Thyroid gland (tissue), 4 donors: ENCODE data around the gene TCF3. TPM values are rescaled to one million over a fixed set of nuclear protein-coding genes. Genes with fewer than 3 reads are reported as not detected.

Experiments used
- DNase-seq, 2 donors: peaks; one replicate each; pipeline ENCODE4 v3.0.0-alpha.2; 2019
- H3K27ac ChIP-seq, 3 donors: fragments of 200-600 bp; sonication (generic); 1 replicate in 2 of 3; 2 replicates in 1 of 3; pipeline ENCODE4 v1.5.1; 2016 to 2019; ENCODE audit warnings: mild to moderate bottlenecking in 1 of 3, moderate library complexity in 1 of 3
- H3K27me3 ChIP-seq: fragments of 200-600 bp; sonication (generic); one replicate; pipeline ENCODE4 v1.5.1; 2019
- H3K36me3 ChIP-seq, 2 donors: fragments of 200-600 bp; sonication (generic); one replicate each; pipeline ENCODE4 v1.5.1; 2016 to 2019
- H3K4me1 ChIP-seq, 2 donors: fragments of 200-600 bp; sonication (generic); one replicate each; pipeline ENCODE4 v1.5.1; 2017 to 2019
- H3K4me3 ChIP-seq, 3 donors: fragments of 200-600 bp; sonication (generic); replicated peaks in 1 of 3; 1 replicate in 2 of 3; 2 replicates in 1 of 3; pipeline ENCODE4 v1.5.1; 2016; ENCODE audit warnings: mild to moderate bottlenecking in 1 of 3
- H3K9me3 ChIP-seq: fragments of 200-600 bp; sonication (generic); one replicate; pipeline ENCODE4 v1.5.1; 2017
- CTCF ChIP-seq, 6 experiments: fragments of 200-600 bp in 3 of 6; fragments of 450-650 bp in 3 of 6; sonication (generic) in 3 of 6; IDR thresholded peaks; one replicate each; pipeline ENCODE4 v1.5.1; 2016 to 2019; ENCODE audit warnings: antibody characterized with exemption in 6 of 6, mild to moderate bottlenecking in 2 of 6, inconsistent platforms in 1 of 6, moderate library complexity in 1 of 6
- POLR2A ChIP-seq, 2 donors: fragments of 450-650 bp; IDR thresholded peaks; one replicate each; pipeline ENCODE4 v1.6.1; 2017; ENCODE audit warnings: antibody characterized with exemption in 2 of 2, mild to moderate bottlenecking in 2 of 2, moderate library complexity in 1 of 2
- WGBS, 2 donors: methylation state at CpG; one replicate each; pipeline ENCODE4 v1.1.5; 2017; 5-methylcytosine and 5-hydroxymethylcytosine counted together
- intact Hi-C: fragments of 100-400 bp; cut with DNase I; formaldehyde crosslinking; loops from one replicate; pipeline ENCODE4 v1.15.1; 2023
- total RNA-seq, 4 donors: library from RNA; depleted of rRNA; stranded (reverse); fragments of >200 nt; gene quantifications; one replicate each; pipeline ENCODE4 v1.2.3, GENCODE V29; 2016

TCF3 gene
- total RNA-seq, 4 donors from 2014 or later = 28.6 to 70.6 (median 43.8) TPM

- TF ChIP-seq POLR2A (IDR thresholded peaks at IDR 0.05) (no peak), CTCF (IDR thresholded peaks at IDR 0.05) (no peak)
- no peak for DNase-seq
- intact Hi-C loops = no loop called here
- H3K4me1 ChIP-seq = no peaks in the 10 kb centered on the region
- WGBS, 2 donors = 96 to 97% methylated on average over 10 to 11 of the region's 26 CpGs
- no peak overlapping the region for H3K4me3 ChIP-seq
- H3K36me3 ChIP-seq = peaks cover 4 to 7% of the 10 kb centered on the region in 2 donors
- H3K9me3 ChIP-seq = no peaks in the 10 kb centered on the region
- no peaks in the 10 kb centered on the region for H3K27me3 ChIP-seq
- H3K27ac ChIP-seq = no peak overlapping the region
These were observed 19.8 kb downstream of the TCF3 start for GRCh38 chr19:1632462-1633268.

GRCh38 chr19:1631557-1632100 lies 20.8 kb downstream of the TCF3 start:
- TF ChIP-seq POLR2A (IDR thresholded peaks at IDR 0.05) = no peak
- TF ChIP-seq CTCF (IDR thresholded peaks at IDR 0.05) = no peak
- H3K27me3 ChIP-seq = no peaks in the 10 kb centered on the region
- no peak overlapping the region for H3K27ac ChIP-seq
- 94 to 95% methylated on average over 12 to 28 of the region's 31 CpGs for WGBS, 2 donors
- no peak overlapping the region for H3K4me3 ChIP-seq
- no peaks in the 10 kb centered on the region for H3K9me3 ChIP-seq
- H3K36me3 ChIP-seq = peaks cover 4 to 7% of the 10 kb centered on the region in 2 donors
- no peaks in the 10 kb centered on the region for H3K4me1 ChIP-seq
- intact Hi-C loops = no loop called here
- no peak for DNase-seq

- TF ChIP-seq POLR2A (IDR thresholded peaks at IDR 0.05) = no peak
- no peak for TF ChIP-seq CTCF (IDR thresholded peaks at IDR 0.05)
- no peaks in the 10 kb centered on the region for H3K4me1 ChIP-seq
- 84% methylated on average over 6 of the region's 17 CpGs; no CpG with 5 or more reads in 1 of the 2 donors for WGBS, 2 donors
- no peak overlapping the region for H3K27ac ChIP-seq
- no peaks in the 10 kb centered on the region for H3K9me3 ChIP-seq
- DNase-seq = no peak
- H3K27me3 ChIP-seq = no peaks in the 10 kb centered on the region
- intact Hi-C loops = no loop called here
- H3K4me3 ChIP-seq = no peak overlapping the region
- peaks cover 4 to 7% of the 10 kb centered on the region in 2 donors for H3K36me3 ChIP-seq
These were observed 21.6 kb downstream of the TCF3 start for GRCh38 chr19:1630811-1631210.

- Histone ChIP-seq H3K27ac (no peak overlapping the region), H3K9me3 (no peaks in the 10 kb centered on the region), H3K27me3 (no peaks in the 10 kb centered on the region), H3K4me1 (no peaks in the 10 kb centered on the region), H3K4me3 (no peak overlapping the region), H3K36me3 (peaks cover 4 to 7% of the 10 kb centered on the region in 2 donors)
- DNase-seq = no peak
- 92 to 97% methylated on average over 10 to 15 of the region's 20 CpGs for WGBS, 2 donors
- intact Hi-C loops = no loop called here
- no peak for TF ChIP-seq CTCF (IDR thresholded peaks at IDR 0.05)
- TF ChIP-seq POLR2A (IDR thresholded peaks at IDR 0.05) = no peak
These were observed 22.4 kb downstream of the TCF3 start for GRCh38 chr19:1630012-1630411.

GRCh38 chr19:1629256-1629808 lies 23.1 kb downstream of the TCF3 start:
- H3K4me1 ChIP-seq = no peaks in the 10 kb centered on the region
- TF ChIP-seq CTCF (IDR thresholded peaks at IDR 0.05) (no peak), POLR2A (IDR thresholded peaks at IDR 0.05) (no peak)
- H3K27ac ChIP-seq = no peak overlapping the region
- WGBS, 2 donors = 95 to 98% methylated on average over 11 to 18 of the region's 24 CpGs
- H3K27me3 ChIP-seq = no peaks in the 10 kb centered on the region
- intact Hi-C loops = no loop called here
- DNase-seq = no peak
- no peak overlapping the region for H3K4me3 ChIP-seq
- H3K9me3 ChIP-seq = no peaks in the 10 kb centered on the region
- H3K36me3 ChIP-seq = peaks cover 1 to 7% of the 10 kb centered on the region in 2 donors
